HG03139 (cell line): ENCODE measurements around the gene GPC1.

Source experiments
- ATAC-seq: cut with Tn5 transposase; IDR thresholded peaks from one replicate; pipeline ENCODE4 v1.9.1; 2021; ENCODE audit not compliant: unreplicated experiment

GPC1 gene

DNA sequence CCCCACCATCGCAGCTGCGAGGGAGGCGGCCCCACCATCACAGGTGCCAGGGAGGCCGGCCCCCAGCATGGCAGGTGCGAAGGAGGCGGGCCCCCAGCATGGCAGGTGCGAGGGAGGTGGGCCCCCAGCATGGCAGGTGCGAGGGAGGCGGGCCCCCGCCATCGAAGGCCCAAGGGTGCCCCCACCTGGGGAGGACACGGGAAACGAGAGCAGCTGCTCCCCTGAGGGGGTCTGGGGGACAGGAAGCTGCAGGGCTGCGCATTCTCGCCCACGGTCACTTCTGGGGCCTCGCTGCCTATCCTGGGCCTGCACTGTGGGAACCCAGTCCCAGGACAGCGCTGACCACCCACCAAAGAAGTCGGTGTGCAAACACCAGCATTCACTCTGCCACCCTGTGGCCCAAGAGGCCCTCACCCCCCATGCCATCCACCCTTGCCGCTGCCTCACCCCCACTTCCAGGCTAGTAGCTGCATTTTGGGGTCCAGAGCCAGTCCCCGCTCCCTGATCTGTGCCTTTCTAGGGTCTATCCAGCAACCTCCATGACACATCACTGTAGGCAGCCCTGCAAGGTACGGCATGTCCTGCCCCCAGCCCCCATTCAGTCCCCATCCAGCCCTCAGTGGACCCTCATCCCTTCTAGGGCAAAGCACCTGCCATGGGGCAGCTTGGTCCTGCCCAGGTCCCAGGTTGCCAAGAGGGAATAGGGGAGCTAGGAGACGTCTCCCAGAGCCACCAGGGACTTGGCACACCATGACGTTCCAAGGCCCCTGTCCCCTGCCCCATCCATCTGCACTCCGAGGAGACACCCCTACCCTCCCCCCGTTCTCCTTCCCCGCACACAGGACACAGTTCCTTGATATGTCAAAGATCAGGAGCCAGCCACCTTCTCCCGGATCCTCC lies 24.0 kb upstream of the GPC1 start:
- no peak for ATAC-seq

DNA sequence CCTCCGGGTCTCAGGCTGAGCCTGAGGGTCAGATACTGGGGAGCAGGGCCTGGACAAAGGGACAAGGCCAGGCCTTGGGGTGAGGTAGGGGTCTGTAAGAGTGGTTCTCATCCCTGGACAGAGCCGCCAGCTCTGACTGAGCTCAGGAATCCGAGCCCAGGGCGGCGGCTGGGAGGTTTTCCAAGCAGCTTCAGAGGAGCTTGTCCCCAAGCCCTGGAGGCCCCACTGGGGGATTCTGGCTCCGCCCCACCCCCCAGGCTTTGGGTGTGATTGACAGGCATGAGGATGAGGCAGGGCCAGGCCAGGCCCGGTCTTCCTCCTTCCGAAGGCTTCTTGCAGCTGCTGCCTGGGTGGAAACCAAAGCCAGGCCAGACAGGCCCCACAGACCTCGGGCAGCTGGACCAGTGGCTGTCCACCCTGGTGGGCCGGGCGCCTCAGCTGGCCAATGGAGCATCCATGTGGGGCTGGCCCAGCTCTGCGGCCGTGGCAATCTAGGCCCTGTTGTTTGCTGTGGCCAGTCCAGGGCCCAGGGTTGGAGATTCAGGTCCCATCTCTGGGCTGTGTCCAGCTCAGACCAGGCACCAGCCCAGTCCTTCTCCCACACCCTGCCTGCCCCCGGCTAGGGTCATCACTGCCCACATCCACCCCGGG lies 23.1 kb upstream of the GPC1 start:
- ATAC-seq: no peak

DNA sequence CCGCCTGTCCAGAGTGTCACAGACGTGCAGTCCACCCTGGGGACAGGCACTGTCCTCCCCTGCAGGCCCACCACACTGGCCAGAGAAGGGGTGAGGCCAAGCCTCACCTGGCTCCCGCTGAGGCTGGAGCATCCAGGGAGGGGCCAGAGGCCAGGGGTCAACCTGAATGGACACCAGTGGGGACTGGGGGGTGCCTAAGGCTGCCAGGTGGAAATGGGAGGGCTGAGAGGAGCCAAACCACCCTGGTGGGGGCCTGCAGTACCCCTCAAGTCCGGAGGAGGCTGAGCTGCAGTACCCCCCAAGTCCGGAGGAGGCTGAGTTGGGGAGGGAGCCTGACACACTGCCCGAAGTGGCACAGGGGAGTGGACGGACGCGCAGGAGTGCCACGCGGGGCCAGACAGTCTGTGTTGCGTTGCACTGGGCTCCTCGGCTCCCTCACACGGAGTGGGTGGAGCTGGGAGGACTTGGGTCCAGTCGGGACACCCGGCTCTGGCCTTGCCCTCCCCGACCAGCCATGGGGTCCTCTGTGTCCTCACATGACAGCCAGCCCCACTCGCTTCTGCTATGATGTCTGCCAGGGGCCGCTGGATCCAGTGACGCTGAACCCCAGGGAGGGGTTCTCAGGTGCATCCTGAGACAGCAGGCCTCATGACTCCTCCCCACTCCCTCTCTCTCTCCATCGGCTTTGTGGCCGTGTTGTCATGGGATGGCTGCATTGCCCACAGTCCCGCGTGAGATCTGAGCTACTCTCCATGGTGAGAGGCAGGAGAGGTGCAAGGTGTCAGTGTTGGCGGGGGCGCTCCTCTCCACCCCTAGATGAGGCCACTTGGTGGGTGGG lies 22.3 kb upstream of the GPC1 start:
- no peak for ATAC-seq

DNA sequence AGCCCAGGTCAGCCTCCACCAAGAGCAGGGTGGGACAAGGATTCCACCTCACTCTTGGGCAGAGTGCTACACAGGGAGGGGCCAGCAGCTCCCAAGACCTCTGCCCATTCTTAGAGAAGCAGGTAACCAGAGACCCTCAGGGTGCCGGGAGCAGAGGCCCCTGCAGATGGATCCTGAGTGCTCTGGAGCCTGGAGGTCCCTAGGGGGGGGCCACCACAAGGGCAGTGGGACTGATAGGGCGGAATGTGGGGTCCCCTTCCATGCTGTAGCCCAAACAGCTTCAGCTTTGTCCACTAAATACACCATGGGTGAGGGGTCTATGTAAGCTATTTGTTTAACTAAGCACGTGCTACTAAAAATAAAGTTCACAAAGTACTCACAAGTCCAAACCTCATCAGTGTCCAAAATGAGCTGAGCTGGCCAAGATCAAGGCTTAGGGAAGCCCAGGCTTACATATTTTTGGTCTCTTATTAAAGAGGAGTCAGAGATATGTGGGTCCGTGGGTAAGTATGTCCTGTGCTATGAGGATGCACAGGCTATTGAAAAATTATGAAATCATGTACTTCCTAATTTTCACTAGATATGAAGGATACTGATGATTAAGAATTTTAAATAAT lies 21.5 kb upstream of the GPC1 start:
- ATAC-seq: no peak

DNA sequence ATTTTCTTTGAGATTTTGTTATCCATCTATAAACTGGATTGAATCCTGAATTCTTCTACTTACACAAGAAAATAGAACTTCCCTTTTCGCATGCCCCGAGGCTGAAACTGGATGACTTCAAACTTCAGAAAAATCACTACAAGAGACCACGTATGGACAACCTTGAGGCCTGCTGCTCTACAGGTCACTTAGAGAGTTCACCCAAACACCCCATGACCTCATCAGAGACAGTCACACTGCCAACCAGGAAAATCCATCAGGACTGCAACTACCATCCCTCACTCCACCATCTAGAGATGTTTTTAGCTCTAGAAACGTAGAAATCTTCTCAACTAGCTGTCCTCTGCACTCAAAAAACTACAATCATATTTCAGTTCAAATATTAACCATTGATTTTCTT lies 18.6 kb upstream of the GPC1 start:
- no peak for ATAC-seq

DNA sequence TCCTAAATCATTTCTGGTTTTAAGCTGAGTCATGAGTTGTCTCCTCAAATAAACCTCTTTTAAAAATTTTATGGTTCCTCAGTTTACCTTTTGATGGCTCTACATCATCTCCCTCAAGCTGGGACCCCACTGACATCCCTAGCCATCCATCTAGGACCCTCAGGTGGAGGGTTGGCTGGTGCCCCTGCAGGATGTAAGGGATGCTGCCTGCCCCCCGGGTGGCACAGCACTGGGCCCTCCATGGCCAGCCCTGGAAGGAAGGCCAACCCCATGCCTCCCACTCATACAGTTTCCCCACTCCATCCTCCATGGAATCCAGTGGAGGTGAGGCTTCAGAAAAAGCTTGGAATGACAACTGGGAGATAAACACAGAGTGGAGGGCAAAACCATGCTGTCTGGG lies 17.2 kb upstream of the GPC1 start:
- no peak for ATAC-seq

DNA sequence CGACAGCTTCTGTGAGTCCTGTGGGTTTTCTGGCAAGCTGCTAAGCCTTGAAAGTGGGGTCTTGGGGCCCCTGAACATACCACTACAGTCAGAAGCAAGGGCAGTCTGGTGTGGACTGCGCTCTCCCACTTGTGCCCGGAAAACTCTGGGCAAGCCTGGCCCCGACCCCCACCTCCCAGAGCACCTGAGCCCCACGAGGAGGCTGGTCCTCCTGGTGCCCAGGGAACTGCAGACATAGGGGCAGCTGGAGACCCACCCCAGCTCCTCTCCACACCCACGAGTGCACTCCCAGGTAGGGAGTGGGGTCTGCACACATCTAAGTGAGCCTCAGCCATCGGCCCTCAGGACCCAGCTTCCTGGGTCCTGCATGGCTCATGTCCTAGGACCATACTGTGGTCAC lies 16.2 kb upstream of the GPC1 start:
- ATAC-seq: no peak

DNA sequence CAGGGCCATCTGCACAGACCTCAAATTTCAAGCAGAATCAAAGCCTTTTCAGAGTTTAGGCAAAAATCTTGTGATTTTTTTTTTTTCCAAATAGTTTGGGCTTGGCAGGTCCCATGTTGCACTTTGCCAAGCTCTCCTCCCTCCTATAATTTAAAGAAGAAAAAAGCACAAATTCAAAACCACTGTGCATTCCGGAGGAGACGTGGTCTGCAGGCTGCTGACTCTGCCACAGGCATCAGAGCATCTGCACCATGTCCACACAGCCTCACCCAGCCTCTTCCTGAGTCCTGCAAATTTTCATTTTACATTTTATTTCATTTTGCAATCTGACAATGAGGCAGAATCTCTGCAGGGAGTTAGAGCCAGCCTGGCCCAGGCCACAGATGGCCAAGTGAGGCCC lies 15.7 kb upstream of the GPC1 start:
- no peak for ATAC-seq

DNA sequence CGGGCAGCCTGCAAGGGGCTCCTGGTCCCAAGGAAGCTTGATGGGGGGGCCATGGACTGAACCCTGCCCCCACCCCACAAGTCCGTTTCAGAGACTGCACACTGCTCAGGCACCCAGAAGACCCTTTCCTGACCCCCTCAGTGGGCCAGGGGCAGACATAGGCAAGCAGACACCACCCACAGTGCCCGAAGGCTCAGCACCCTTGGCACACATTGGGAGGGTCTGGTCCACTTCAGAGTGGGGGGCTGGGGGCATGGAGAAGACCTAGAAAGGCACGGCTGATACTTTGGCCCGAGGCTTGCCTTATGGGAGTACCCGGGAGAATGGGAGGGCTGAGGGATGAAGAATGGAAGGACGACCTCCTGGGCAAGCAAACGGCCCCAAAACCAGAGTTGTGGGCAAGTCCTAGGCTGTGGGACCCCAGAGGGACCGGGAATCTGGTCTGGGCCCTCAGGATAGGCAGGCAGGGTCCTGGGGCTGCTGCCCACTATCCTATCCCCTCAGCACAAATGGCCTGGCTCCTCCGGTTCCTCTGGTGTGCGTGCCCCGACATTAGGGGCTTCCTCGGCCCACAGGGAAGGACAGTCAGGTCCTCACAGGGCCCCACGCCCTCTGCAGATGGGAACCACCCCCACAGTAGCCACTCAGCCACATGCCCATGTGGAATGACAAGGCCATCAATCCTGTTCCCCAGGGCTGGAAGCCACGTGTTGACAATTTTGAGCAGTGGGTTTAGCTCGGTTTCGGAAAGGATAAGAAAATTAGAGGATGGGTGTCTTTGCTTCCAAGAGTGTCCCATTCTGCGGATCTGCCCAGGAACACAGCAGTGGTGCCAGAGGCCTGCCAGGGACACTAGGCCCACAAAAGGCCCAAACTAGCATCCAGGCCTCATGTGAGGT lies 15.0 kb upstream of the GPC1 start:
- ATAC-seq: no peak

DNA sequence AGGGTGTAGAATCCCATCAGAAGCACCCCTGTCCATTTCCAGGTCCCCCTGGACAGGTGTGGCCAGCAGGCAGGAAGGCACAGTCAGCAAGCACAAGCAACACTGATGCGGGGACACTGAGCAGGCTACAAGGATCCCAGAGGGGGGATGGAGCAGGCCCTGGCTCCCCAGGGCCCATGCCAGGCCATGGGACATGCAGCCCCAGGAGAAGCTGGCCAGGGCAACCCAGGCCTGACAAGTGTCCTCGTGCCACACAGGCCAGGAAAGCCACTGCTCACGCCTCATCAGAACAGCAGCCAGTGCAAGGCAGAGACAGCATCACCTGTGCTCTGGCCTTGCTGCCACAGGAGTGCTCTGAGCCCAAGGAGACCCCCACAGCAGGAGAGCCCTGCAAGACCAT lies 14.1 kb upstream of the GPC1 start:
- ATAC-seq: no peak

DNA sequence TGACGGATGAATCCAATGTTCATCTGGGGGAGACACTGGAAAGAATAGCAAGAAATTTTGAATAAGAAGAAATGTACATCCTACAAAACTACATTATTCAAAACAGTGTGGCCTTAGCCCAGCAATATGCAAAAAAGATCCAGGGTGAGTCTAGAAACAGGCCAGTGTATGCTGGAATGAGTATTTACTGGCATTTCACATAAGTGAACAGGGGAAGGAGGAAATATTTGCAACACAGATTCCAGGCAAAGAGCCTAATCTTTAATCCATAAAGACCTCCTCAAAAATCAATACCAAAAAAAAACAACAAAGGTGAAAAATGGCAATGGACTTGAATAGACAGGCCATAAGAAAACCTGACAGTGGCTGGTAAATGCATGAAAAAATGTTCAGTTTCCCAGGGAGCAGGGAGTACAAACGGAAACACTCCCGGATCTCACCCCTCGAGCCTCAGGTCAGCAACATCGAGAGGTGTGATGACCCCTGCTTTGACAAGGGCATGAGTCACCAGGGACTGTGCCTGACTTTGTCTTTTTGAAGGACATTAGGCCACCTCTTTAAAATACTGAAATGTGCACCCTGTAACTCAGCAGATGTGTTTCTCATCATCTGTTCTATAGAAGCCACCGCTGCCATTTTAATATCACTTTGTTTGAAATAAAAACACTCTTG lies 12.7 kb upstream of the GPC1 start:
- no peak for ATAC-seq

DNA sequence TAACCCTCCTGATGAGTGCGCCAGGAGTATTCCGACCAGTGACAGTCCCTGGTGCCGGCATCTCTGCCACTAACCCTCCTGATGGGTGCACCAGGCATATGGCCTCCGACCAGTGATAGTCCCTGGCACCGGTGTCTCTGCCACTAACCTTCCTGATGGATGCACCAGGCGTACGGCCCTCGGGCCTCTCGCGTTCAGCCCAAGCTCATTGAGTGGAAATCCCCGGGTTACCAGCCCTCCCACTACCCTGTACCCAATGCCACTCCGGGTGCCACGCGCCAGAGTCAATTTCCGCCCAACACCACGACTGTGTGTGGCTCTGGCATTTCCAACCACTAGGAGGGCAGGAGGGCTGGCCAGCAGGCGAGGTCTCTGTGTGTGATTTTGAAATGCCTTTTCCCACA lies 11.7 kb upstream of the GPC1 start:
- no peak for ATAC-seq

DNA sequence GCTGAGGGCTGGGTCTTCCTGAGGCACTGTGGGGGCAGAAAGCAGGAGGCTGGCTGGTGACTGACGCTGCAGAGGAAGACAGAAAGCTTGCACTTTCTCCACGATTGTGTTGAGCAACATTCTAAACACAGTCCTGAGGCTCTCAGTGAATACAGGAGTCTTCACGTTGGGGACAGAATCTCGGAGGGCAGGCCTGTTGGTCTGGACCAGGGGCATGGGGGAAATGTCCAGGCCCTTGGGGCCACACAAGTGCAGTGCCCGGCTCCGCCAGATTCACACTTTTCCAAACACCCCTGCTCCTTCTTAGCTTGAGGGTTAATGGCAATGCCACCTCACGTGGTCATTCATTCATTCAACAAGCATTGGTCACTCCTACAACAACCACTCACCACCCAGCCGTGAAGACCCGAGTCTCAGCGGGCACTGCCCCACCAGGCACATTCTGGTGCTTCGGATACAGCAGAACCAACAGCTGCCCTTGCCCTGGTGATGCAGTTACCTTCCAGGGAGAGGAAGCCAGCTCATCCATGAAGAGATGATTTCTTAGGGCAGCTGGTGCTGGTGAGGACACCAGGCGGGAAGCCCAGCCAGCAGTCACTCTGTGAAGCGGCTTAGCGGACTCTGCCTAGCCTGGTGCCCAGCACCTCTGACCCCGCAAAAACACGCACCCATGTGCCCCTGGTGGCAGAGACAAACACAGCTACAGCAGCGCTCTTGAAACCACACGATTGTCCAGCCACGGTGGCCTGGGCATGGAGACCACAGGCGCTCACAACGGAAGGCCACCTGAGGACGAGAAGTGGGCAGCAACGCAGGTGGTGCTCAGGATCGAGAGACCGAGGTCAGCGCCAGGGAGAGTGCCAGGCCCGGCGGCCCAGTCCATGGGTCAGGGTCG lies 10.9 kb upstream of the GPC1 start:
- no peak for ATAC-seq

DNA sequence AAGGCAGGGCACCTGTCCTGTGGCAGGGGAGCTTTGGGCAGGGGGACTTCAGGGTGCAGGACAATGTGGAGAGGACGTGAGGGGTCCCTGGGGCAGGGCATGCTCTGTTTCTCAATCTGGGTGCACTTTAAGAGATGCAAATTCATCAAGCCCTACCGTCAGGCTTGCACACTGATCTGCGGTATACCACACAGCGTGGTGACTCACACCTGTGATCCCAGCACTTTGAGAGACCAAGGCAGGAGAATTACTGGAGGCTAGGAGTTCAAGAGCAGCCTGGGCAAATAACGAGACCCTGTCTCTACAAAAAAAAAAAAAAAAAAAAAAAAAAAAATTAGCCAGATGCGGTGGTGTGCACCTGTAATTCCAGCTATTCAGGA lies 10.2 kb upstream of the GPC1 start:
- no peak for ATAC-seq

DNA sequence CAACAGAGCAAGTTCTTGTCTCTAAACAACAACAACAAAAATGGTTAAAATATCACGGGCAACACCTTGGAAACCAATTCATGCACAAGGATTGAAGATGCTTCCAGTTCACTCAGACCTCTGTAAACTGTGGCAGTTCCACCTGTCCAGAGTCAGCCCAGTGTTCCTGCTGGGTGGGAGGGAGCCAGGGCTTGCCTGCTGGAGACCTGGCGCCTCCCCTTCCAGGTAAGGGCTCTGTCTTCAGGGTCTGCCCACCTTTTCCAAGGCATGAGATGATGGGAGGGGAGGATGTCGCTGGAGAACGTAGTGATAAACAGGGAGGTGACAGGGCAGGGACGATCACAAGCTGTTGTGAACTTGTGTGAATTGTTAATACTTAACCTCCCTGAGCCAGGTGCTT lies 9.8 kb upstream of the GPC1 start:
- ATAC-seq: no peak

DNA sequence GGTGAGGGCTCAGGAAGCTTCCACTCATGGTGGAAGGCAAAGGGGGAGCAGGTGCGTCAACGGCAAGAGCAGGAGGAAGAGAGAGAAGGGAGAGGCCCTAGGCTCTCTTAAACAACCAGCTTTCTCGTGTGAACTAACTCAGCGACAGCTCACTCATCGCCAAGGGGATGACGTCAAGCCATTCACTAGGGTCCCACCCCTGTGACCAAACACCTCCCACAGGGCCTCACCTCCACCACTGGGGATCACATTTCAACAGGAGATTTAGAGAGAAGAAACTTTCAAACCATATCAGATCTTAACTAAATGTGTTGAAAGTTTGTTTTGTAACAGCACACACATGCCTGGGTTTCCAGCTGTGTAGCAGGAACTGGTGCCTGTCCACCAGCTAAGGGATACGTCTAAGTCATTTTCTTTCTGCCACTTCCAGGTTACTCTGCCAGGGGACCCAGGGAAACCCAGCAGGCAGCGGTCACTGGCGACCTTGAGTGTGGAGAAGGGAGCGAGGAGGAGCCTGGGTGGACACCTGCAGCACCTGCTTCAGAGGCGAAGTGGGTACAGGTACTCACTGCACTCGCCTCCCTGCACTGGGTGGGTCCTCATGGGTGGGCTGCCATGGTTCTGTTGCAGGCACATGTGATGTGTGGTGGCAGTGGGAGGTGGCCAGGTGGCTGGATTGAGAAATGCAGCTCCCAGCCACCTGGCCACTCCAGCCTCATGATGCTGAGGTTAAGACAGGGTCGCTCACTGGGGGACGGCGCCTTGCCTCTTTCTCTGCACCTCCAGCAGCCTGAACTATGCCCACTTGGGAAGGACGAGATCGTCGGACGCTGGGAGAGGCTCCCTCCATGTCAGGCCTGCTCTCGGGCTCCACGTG lies 8.4 kb upstream of the GPC1 start:
- no peak for ATAC-seq

DNA sequence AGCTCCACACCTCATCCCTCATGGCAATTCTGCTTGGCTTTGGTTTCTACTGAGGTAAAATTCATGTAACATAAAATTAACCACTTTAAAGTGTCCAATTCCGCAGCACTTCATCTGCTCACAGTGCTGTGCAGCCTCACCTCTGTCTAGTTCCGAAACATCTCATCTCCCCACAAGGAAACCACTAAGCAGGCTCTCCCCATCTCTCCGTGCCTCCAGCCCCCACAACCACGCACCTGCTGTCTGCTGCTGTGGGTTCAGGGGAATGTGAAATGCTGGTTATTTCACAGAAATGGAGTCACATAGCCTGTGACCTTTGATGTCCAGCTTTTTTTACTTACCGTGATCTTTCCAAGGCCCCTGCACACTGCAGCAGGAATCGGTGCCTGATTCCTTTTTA lies 7.7 kb upstream of the GPC1 start:
- no peak for ATAC-seq

DNA sequence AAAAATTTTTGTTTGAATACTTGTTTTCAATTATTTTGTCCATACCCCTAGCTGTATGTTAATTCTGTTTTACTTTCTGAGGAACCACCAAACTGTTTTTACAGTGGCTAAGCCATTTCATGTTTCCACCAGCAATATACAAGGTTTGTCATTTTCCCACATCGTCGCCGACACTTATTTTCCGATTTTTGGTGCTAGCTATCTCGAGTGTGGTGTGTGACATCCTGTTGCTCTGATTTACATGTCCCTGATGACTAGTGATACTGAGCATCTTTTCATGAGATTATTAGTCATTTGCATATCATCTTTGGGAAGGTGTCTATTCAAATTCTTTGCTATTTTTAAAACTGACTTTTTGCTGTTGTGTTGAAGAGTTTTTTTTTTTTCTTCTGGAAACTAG lies 7.2 kb upstream of the GPC1 start:
- no peak for ATAC-seq
